Tibial nerve (tissue), 4 donors: Measurements from ENCODE around the gene ZRANB2. TPM values are rescaled to one million over a fixed set of nuclear protein-coding genes. Genes with fewer than 3 reads are reported as not detected.
A peak's percentile ranks its signal among the peaks of the same experiment; 100 is the strongest.

Source experiments
- DNase-seq, 2 donors: peaks; one replicate each; pipeline ENCODE4 v3.0.0-alpha.2; 2019; ENCODE audit warnings: low spot score in 2 of 2
- H3K27ac ChIP-seq, 4 donors: fragments of 200-600 bp; sonication (generic) in 3 of 4; one replicate each; pipeline ENCODE4 v1.5.1; 2017 to 2019; ENCODE audit warnings: mild to moderate bottlenecking in 1 of 4
- H3K27me3 ChIP-seq, 2 donors: fragments of 200-600 bp; sonication (generic) in 1 of 2; one replicate each; pipeline versions ENCODE4 v1.5.1 to v1.6.0; 2017 to 2019
- H3K36me3 ChIP-seq, 3 donors: fragments of 200-600 bp; sonication (generic); one replicate each; pipeline ENCODE4 v1.5.1; 2018 to 2019
- H3K4me1 ChIP-seq, 4 donors: fragments of 200-600 bp; sonication (generic) in 3 of 4; one replicate each; pipeline ENCODE4 v1.5.1; 2017 to 2019
- H3K4me3 ChIP-seq, 4 donors: fragments of 200-600 bp; sonication (generic) in 3 of 4; one replicate each; pipeline ENCODE4 v1.5.1; 2017 to 2019; ENCODE audit warnings: mild to moderate bottlenecking in 1 of 4, moderate library complexity in 1 of 4
- H3K9me3 ChIP-seq, 4 donors: fragments of 200-600 bp; sonication (generic) in 3 of 4; one replicate each; pipeline ENCODE4 v1.5.1; 2017 to 2019
- CTCF ChIP-seq, 5 experiments: fragments of 200-600 bp in 3 of 5; fragments of 450-650 bp in 2 of 5; sonication (generic) in 3 of 5; IDR thresholded peaks; one replicate each; pipeline ENCODE4 v1.5.1; 2016 to 2019; ENCODE audit warnings: antibody characterized with exemption in 5 of 5, mild to moderate bottlenecking in 3 of 5, moderate library complexity in 2 of 5
- EP300 ChIP-seq, 2 donors: sonication (generic); formaldehyde crosslinking; IDR thresholded peaks; one replicate each; pipeline ENCODE4 v1.6.1; 2017; ENCODE audit warnings: antibody characterized with exemption in 2 of 2, mild to moderate bottlenecking in 1 of 2
- POLR2A ChIP-seq, 2 donors: fragments of 450-650 bp; IDR thresholded peaks; one replicate each; pipeline ENCODE4 v1.6.1; 2017; ENCODE audit warnings: antibody characterized with exemption in 2 of 2, mild to moderate bottlenecking in 2 of 2, moderate library complexity in 2 of 2
- WGBS, 2 donors: methylation state at CpG; one replicate each; pipeline ENCODE4 v1.1.5; 2018; 5-methylcytosine and 5-hydroxymethylcytosine counted together
- total RNA-seq, 4 donors: library from RNA; depleted of rRNA; stranded (reverse); fragments of >200 nt; gene quantifications; one replicate each; pipeline ENCODE4 v1.1.0, GENCODE V29; 2016

ZRANB2 gene
- total RNA-seq, 4 donors from 2014 or later = 76.5 to 108 (median 96.1) TPM

DNA sequence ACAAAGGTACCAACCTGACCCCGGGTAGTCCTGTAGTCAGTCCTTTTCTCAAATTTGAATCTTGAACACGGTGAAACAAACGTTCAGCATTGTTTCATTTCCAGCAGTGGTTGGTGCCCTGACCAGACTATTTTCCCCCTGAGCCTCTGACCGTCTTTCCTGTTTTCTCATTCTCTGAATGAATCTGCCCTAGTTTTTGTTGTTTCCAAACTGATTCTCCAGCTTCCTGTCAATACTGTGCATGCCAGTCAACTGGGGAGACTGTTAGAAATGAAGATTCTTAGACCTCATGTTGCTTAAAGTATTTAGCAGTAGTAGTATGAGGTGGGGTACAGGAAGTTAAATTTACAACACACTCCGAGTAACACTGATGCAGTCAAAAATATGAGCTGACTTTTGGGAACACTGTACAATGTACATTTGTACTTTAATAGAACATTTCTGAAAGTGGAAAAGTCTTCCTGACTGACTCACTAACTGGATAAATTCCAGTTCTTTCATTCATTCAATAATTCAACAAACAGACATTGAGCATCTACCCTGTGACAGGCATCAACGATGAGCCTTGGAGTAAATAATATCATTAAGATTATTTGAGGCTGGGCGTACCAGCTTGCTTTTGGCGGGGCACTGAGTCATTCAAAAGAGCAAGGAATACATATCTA lies 26.0 kb upstream of the ZRANB2 start:
- no peak for DNase-seq
- Histone ChIP-seq H3K27ac (peak overlapping the region in 2 of 4 donors; percentile 56 to 86), H3K27me3 (no peaks in the 10 kb centered on the region), H3K9me3 (no peaks in the 10 kb centered on the region), H3K4me3 (no peak overlapping the region), H3K36me3 (no peaks in the 10 kb centered on the region), H3K4me1 (no peaks in the 10 kb centered on the region)
- TF ChIP-seq CTCF (IDR thresholded peaks at IDR 0.05) (no peak), EP300 (IDR thresholded peaks at IDR 0.05) (no peak), POLR2A (IDR thresholded peaks at IDR 0.05) (no peak)
- 52 to 59% methylated on average over 8 of the region's 8 CpGs for WGBS, 2 donors

- H3K27me3 ChIP-seq = no peaks in the 10 kb centered on the region
- WGBS, 2 donors = 92 to 95% methylated on average over 4 of the region's 4 CpGs
- DNase-seq = no peak
- H3K4me3 ChIP-seq = no peak overlapping the region
- no peaks in the 10 kb centered on the region for H3K4me1 ChIP-seq
- no peak overlapping the region for H3K27ac ChIP-seq
- no peaks in the 10 kb centered on the region for H3K9me3 ChIP-seq
- TF ChIP-seq CTCF (IDR thresholded peaks at IDR 0.05) (no peak), POLR2A (IDR thresholded peaks at IDR 0.05) (no peak)
- no peaks in the 10 kb centered on the region for H3K36me3 ChIP-seq
Observed at GRCh38 chr1:71104417-71104816, 23.6 kb upstream of the ZRANB2 start.

- TF ChIP-seq POLR2A (IDR thresholded peaks at IDR 0.05) (no peak), CTCF (IDR thresholded peaks at IDR 0.05) (no peak), EP300 (IDR thresholded peaks at IDR 0.05) (no peak)
- H3K27ac ChIP-seq = no peak overlapping the region
- no peaks in the 10 kb centered on the region for H3K36me3 ChIP-seq
- H3K9me3 ChIP-seq = no peaks in the 10 kb centered on the region
- no peak for DNase-seq
- H3K27me3 ChIP-seq = no peaks in the 10 kb centered on the region
- no peak overlapping the region for H3K4me3 ChIP-seq
- no peaks in the 10 kb centered on the region for H3K4me1 ChIP-seq
- 88 to 96% methylated on average over 1 of the region's 1 CpG for WGBS, 2 donors
Observed at GRCh38 chr1:71101839-71102376, 21.1 kb upstream of the ZRANB2 start.

DNA sequence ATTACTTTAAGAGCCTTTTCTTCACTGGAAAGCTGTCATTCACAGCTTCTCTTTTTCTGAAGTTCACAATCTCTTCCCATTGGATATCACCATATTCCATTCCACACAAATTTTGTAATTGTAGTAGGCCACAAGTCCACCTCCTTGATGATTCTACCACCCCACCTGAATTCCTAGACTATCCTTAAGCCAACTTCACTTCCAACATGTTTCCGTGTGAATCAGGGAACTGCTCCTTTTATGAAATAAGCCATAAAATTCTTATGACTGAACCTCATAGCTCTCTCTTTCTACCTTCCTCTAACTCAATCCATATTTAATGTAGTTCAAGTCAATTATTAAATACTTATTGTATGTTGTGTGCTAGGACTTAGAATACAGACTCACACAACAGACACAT lies 16.6 kb upstream of the ZRANB2 start:
- Histone ChIP-seq H3K4me3 (no peak overlapping the region), H3K27ac (no peak overlapping the region), H3K27me3 (no peaks in the 10 kb centered on the region), H3K4me1 (no peaks in the 10 kb centered on the region), H3K36me3 (no peaks in the 10 kb centered on the region), H3K9me3 (no peaks in the 10 kb centered on the region)
- 88 to 91% methylated on average over 1 of the region's 1 CpG for WGBS, 2 donors
- TF ChIP-seq EP300 (IDR thresholded peaks at IDR 0.05) (no peak), CTCF (IDR thresholded peaks at IDR 0.05) (no peak), POLR2A (IDR thresholded peaks at IDR 0.05) (no peak)
- no peak for DNase-seq

DNA sequence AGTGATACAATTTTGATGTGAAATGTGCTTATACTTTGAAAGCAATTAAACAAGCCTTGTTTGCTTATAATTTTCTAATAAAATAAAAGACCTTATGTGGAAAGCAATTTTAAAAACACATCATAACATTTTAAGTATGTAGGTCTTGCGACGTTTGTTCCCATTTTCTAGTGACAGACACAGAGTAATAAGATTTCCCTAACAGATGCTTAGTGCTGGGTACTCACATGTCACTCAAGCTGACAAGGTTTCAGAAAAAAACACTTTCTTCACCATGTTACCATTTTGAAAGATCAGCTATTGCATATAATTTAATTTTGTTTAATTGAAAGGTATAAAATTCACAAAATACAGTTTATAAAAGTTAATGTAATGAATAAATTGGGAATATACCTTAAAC lies 14.1 kb upstream of the ZRANB2 start:
- no peaks in the 10 kb centered on the region for H3K27me3 ChIP-seq
- H3K4me3 ChIP-seq = no peak overlapping the region
- H3K9me3 ChIP-seq = no peaks in the 10 kb centered on the region
- H3K36me3 ChIP-seq = no peaks in the 10 kb centered on the region
- no peak for TF ChIP-seq CTCF (IDR thresholded peaks at IDR 0.05)
- TF ChIP-seq POLR2A (IDR thresholded peaks at IDR 0.05) = no peak
- TF ChIP-seq EP300 (IDR thresholded peaks at IDR 0.05) = no peak
- WGBS, 2 donors = 91 to 98% methylated on average over 2 of the region's 2 CpGs
- DNase-seq = no peak
- H3K4me1 ChIP-seq = peaks cover 0 to 4% (median 2%) of the 10 kb centered on the region in 4 donors
- no peak overlapping the region for H3K27ac ChIP-seq
